Colonic mucosa (tissue), 4 donors: ENCODE results near the gene KRT33B. TPM values are rescaled to one million over a fixed set of nuclear protein-coding genes. Genes with fewer than 3 reads are reported as not detected.

Experiments
- DNase-seq: peaks from one replicate; pipeline ENCODE4 v3.0.0-alpha.2; 2020
- H3K27ac ChIP-seq: fragments of 200-600 bp; one replicate; pipeline ENCODE4 v1.8.0; 2021
- H3K27me3 ChIP-seq: fragments of 200-600 bp; one replicate; pipeline ENCODE4 v1.8.0; 2021
- H3K36me3 ChIP-seq: fragments of 200-600 bp; one replicate; pipeline ENCODE4 v1.8.0; 2021
- H3K4me1 ChIP-seq: fragments of 200-600 bp; one replicate; pipeline ENCODE4 v1.8.0; 2021; ENCODE audit warnings: mild to moderate bottlenecking
- H3K4me3 ChIP-seq: fragments of 200-600 bp; one replicate; pipeline ENCODE4 v1.8.0; 2021
- H3K9ac ChIP-seq, 2 donors: one replicate each; pipeline ENCODE4 v1.7.0; 2013; ENCODE audit warnings: control low read depth in 2 of 2, low read depth in 2 of 2, low read length in 2 of 2
- H3K9me3 ChIP-seq: fragments of 200-600 bp; one replicate; pipeline ENCODE4 v1.8.0; 2021
- intact Hi-C: fragments of 100-400 bp; cut with DNase I; formaldehyde crosslinking; loops from one replicate; pipeline ENCODE4 v1.14.1; 2022
- total RNA-seq, 2 donors: library from RNA; stranded (reverse); fragmentation: NEBNext Ultra II Directional in 1 of 2; extraction: Animal tissue kit (Norgen Biotek cat#: 25700) in 1 of 2; gene quantifications; one replicate each; pipeline ENCODE4 v1.2.1, GENCODE V29; 2021
- TF ChIP-seq, protein P1 (sequence below): fragments of 200-600 bp; IDR thresholded peaks from one replicate; pipeline ENCODE4 v1.8.0; 2022; ENCODE audit warnings: antibody characterized with exemption, mild to moderate bottlenecking
- donor health status: healthy.
- donor health status: DM: no; HTN: no; CAD: no.
- donor health status: DM: no; HTN: no; CAD: no.

KRT33B gene
- total RNA-seq, 2 donors from 2014 or later = not detected

- intact Hi-C loops = no loop called here
- no peak overlapping the region for H3K4me3 ChIP-seq
- H3K27me3 ChIP-seq = no peaks in the 10 kb centered on the region
- no peak for DNase-seq
- TF ChIP-seq, protein P1, sequence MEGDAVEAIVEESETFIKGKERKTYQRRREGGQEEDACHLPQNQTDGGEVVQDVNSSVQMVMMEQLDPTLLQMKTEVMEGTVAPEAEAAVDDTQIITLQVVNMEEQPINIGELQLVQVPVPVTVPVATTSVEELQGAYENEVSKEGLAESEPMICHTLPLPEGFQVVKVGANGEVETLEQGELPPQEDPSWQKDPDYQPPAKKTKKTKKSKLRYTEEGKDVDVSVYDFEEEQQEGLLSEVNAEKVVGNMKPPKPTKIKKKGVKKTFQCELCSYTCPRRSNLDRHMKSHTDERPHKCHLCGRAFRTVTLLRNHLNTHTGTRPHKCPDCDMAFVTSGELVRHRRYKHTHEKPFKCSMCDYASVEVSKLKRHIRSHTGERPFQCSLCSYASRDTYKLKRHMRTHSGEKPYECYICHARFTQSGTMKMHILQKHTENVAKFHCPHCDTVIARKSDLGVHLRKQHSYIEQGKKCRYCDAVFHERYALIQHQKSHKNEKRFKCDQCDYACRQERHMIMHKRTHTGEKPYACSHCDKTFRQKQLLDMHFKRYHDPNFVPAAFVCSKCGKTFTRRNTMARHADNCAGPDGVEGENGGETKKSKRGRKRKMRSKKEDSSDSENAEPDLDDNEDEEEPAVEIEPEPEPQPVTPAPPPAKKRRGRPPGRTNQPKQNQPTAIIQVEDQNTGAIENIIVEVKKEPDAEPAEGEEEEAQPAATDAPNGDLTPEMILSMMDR = no peak
- H3K4me1 ChIP-seq = no peaks in the 10 kb centered on the region
- H3K9me3 ChIP-seq = no peaks in the 10 kb centered on the region
- no peak overlapping the region for H3K9ac ChIP-seq
- H3K36me3 ChIP-seq = no peaks in the 10 kb centered on the region
- H3K27ac ChIP-seq = no peak overlapping the region
These were observed 33.9 kb downstream of the KRT33B start for GRCh38 chr17:41335747-41336146.

DNA sequence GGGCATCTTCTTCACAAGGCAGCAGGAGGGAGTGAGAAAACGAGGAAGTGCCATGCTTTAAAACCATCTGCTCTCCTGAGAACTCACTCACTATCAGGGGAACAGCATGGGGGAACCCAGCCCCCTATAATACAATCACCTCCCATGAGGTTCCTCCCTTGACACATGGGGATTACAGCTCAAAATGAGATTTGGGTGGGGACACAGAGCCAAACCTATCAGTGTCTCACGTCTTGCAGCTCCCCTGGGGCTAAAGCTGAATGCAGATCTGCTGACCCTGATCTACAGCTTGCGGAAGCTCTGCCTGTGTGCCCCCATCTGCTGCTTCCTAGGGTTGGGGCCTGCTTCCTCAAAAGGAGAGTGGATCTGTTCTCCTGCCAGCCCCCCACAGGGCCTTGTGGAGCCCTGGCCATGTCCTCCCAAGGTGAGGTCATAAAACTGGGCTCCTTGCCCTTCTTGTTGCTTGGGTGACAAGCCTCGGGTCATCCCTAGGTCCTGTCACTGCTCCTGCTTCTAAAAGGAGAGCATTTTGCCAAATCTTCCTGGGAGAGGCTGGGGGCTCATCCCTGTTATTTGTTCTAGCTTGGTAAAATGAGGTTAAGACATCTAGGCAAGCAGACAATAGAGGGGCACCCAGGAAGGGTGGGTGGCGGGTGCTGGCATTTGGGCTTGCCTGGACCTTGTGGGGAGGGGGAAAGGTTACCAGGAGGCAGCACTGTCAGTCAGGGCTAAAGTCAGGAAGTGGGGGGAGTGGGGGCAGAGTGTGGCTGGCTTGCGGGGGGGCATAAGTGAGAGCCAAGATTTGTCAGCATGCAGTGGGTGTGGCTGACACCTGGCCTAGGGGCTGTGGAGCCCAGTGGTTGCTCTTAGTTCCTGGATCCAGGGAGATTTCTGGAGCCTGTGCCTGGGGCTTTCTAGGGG lies 35.0 kb downstream of the KRT33B start:
- Histone ChIP-seq H3K9ac (no peak overlapping the region), H3K9me3 (no peaks in the 10 kb centered on the region), H3K27ac (no peak overlapping the region), H3K4me1 (no peaks in the 10 kb centered on the region), H3K27me3 (no peaks in the 10 kb centered on the region), H3K36me3 (no peaks in the 10 kb centered on the region), H3K4me3 (no peak overlapping the region)
- intact Hi-C loops = no loop called here
- TF ChIP-seq, protein P1 = no peak
- DNase-seq = no peak

DNA sequence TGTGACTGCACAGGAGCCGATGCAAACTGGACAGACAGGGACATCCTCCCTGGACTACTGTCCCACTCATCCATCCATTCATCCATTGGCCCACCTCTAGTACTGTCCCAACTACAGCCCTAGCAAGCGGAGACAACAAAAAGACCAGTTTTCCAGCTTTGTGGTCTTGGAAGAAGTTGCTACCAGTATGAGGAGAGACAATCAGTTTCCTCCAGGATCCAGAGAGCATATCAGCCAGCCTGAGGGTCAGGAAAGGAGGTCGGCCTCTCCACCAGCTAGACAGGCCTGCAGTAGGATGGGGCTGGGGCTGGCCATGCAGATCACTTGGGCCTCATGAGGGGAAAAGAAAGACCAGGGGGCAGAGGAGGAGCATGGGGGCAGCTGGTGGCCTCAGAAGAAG lies 35.8 kb downstream of the KRT33B start:
- H3K27ac ChIP-seq = no peak overlapping the region
- no peak overlapping the region for H3K9ac ChIP-seq
- no peaks in the 10 kb centered on the region for H3K27me3 ChIP-seq
- no peak for DNase-seq
- no peaks in the 10 kb centered on the region for H3K36me3 ChIP-seq
- intact Hi-C loops = no loop called here
- H3K9me3 ChIP-seq = no peaks in the 10 kb centered on the region
- no peak overlapping the region for H3K4me3 ChIP-seq
- TF ChIP-seq, protein P1 = no peak
- H3K4me1 ChIP-seq = no peaks in the 10 kb centered on the region

DNA sequence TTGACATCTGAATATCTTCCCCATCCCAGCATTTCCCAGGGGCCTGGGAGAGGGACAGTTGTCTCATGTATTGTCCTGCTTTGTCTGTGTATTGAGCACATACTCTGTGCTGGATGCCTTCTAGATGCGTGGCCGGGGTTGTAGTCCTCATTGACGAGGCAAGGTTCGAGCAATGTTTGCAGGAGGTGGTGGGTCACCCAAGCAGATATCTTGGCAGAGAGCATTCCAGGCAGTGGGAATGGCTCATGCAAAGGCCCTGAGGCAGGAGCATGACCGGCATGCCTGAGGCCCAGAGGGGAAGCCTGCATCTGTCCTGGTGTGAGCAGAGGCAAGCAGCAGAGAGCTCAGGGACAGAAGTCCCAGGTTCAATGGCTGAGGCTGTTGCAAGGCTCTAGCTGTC lies 36.5 kb downstream of the KRT33B start:
- no peak for DNase-seq
- H3K9ac ChIP-seq = no peak overlapping the region
- H3K9me3 ChIP-seq = no peaks in the 10 kb centered on the region
- no peak overlapping the region for H3K4me3 ChIP-seq
- H3K4me1 ChIP-seq = no peaks in the 10 kb centered on the region
- H3K36me3 ChIP-seq = no peaks in the 10 kb centered on the region
- H3K27me3 ChIP-seq = no peaks in the 10 kb centered on the region
- no peak overlapping the region for H3K27ac ChIP-seq
- TF ChIP-seq, protein P1 = no peak
- intact Hi-C loops = no loop called here

GRCh38 chr17:41332239-41332638 lies 37.4 kb downstream of the KRT33B start:
- no peaks in the 10 kb centered on the region for H3K36me3 ChIP-seq
- H3K27ac ChIP-seq = no peak overlapping the region
- H3K9ac ChIP-seq = no peak overlapping the region
- intact Hi-C loops = no loop called here
- no peaks in the 10 kb centered on the region for H3K9me3 ChIP-seq
- no peaks in the 10 kb centered on the region for H3K4me1 ChIP-seq
- H3K27me3 ChIP-seq = no peaks in the 10 kb centered on the region
- TF ChIP-seq, protein P1 = no peak
- no peak for DNase-seq
- H3K4me3 ChIP-seq = no peak overlapping the region
